ENCODE results near the gene GTF3C2.

DNA sequence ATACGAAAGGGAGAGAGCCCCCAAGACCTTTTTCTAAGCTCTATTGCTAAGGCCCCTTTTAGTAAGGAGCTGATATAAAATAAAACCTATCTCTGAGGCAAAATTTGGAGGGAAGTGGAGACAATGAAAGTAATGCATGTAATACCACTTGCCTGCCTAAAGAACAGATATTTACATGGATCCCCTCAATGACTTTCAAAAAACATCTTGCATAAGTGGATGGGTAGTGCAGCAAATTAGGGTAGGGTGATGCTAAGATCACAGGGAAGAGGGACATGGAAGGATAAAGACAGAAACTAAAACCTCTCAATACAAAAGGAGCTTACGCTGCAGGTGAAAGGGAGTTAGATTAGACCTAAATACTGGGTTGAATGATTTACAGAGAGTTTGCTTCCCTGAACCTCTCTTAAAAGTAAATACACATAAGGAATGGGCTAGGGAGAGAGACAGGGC, 22.8 kb upstream of the GTF3C2 start:
- TF ChIP-seq TAF1 (IDR thresholded peaks at IDR 0.05; ENCODE audit: control insufficient read depth, extremely low read depth, insufficient read depth, low read length, severe bottlenecking) (no peak), JUND (IDR thresholded peaks at IDR 0.05; ENCODE audit: borderline replicate concordance, low read depth, low read length) (no peak), JUND (tag; IDR thresholded peaks at IDR 0.05; ENCODE audit: borderline replicate concordance, low read depth, low read length) (no peak), SIN3B (IDR thresholded peaks at IDR 0.05; ENCODE audit: low read depth) (no peak), POLR2AphosphoS5 (IDR thresholded peaks at IDR 0.05; ENCODE audit: control insufficient read depth, insufficient read depth, low read depth, low read length) (no peak; the same call in 1 of the 2 replicates), NCOR1 (IDR thresholded peaks at IDR 0.05) (no peak), MEIS2 (IDR thresholded peaks at IDR 0.05; ENCODE audit: partially characterized antibody) (no peak), ZBTB33 (CRISPR knock-in tag; IDR thresholded peaks at IDR 0.05) (no peak), CTCF (IDR thresholded peaks at IDR 0.05 in 2 of 3, conservative IDR thresholded peaks at IDR 0.05 in 1 of 3; ENCODE audit: insufficient read depth in 2 of 3, low read depth in 1 of 3, low read length in 3 of 3) (no peak), FOXJ2 (tag; IDR thresholded peaks at IDR 0.05) (no peak), ZNF174 (CRISPR knock-in tag; IDR thresholded peaks at IDR 0.05) (no peak)
- TF ChIP-seq, protein P1, sequence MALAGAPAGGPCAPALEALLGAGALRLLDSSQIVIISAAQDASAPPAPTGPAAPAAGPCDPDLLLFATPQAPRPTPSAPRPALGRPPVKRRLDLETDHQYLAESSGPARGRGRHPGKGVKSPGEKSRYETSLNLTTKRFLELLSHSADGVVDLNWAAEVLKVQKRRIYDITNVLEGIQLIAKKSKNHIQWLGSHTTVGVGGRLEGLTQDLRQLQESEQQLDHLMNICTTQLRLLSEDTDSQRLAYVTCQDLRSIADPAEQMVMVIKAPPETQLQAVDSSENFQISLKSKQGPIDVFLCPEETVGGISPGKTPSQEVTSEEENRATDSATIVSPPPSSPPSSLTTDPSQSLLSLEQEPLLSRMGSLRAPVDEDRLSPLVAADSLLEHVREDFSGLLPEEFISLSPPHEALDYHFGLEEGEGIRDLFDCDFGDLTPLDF (CRISPR knock-in tag; IDR thresholded peaks at IDR 0.05): no peak
